Gastrocnemius medialis (tissue), 4 donors: Measurements from ENCODE around the gene CEBPA.

ENCODE experiments used
- POLR2A ChIP-seq, 2 donors: fragments of 450-650 bp; IDR thresholded peaks; one replicate each; pipeline ENCODE4 v1.6.1; 2017; ENCODE audit warnings: antibody characterized with exemption in 2 of 2, mild to moderate bottlenecking in 2 of 2, moderate library complexity in 2 of 2
- TF ChIP-seq, protein P1 (sequence below), 5 experiments: fragments of 450-650 bp in 3 of 5; fragments of 200-600 bp in 2 of 5; sonication (generic) in 2 of 5; IDR thresholded peaks in 4 of 5; conservative IDR thresholded peaks in 1 of 5; 1 replicate in 4 of 5; 2 replicates in 1 of 5; pipeline ENCODE4 v1.5.1; 2016 to 2019; ENCODE audit warnings: antibody characterized with exemption in 5 of 5, mild to moderate bottlenecking in 3 of 5, moderate library complexity in 3 of 5

DNA sequence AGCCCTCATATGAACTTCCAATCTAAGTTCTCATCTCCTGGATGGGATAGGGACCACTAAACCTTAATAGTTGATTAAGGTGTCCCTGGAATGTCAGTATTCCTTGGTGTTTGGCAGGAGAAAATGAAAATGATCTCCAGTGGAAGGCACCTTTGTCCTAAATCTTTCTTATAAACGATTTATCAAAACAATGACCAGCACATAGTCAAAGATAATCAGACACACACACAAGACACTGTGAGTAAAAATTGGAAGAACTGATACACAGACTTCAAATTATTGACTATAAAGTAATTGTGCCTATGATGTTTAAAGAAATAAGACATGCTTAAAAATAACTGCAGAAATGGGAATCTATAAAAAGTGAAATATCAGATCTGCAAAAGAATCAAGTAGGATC is 13.7 kb downstream of the CEBPA start:
- TF ChIP-seq, protein P1, sequence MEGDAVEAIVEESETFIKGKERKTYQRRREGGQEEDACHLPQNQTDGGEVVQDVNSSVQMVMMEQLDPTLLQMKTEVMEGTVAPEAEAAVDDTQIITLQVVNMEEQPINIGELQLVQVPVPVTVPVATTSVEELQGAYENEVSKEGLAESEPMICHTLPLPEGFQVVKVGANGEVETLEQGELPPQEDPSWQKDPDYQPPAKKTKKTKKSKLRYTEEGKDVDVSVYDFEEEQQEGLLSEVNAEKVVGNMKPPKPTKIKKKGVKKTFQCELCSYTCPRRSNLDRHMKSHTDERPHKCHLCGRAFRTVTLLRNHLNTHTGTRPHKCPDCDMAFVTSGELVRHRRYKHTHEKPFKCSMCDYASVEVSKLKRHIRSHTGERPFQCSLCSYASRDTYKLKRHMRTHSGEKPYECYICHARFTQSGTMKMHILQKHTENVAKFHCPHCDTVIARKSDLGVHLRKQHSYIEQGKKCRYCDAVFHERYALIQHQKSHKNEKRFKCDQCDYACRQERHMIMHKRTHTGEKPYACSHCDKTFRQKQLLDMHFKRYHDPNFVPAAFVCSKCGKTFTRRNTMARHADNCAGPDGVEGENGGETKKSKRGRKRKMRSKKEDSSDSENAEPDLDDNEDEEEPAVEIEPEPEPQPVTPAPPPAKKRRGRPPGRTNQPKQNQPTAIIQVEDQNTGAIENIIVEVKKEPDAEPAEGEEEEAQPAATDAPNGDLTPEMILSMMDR (IDR thresholded peaks at IDR 0.05 in 4 of 5, conservative IDR thresholded peaks at IDR 0.05 in 1 of 5), result no peak
- no peak for TF ChIP-seq POLR2A (IDR thresholded peaks at IDR 0.05)
